GM19035 (cell line): ENCODE data around the gene DNPEP.

Experiments
- ATAC-seq: cut with Tn5 transposase; IDR thresholded peaks from one replicate; pipeline ENCODE4 v1.9.1; 2021; ENCODE audit not compliant: unreplicated experiment

Gene DNPEP

GRCh38 chr2:219387306-219388120 is at the start of gene DNPEP:
DNPEP (minus strand) TSS chr2:219387912; CDS start chr2:219387794, 118 bp downstream.
- ATAC-seq, result peak; percentile 64

GRCh38 chr2:219437141-219437540 is 49.4 kb upstream of the DNPEP start:
- ATAC-seq, result no peak

- no peak for ATAC-seq
Observed at GRCh38 chr2:219436491-219436890, 48.8 kb upstream of the DNPEP start.

- ATAC-seq, result no peak
Observed at GRCh38 chr2:219435701-219436100, 48.0 kb upstream of the DNPEP start.

- ATAC-seq, result no peak
Observed at GRCh38 chr2:219434718-219435525, 47.2 kb upstream of the DNPEP start, which contains the start of gene SPEG. SPEG (plus strand) TSS chr2:219434843; CDS start chr2:219434978, 135 bp downstream.

- ATAC-seq, result no peak
Observed at GRCh38 chr2:219434468-219434717, 46.7 kb upstream of the DNPEP start.

- ATAC-seq, result no peak
Observed at GRCh38 chr2:219433666-219434467, 46.2 kb upstream of the DNPEP start.

GRCh38 chr2:219430633-219431615 is 43.2 kb upstream of the DNPEP start:
- no peak for ATAC-seq

GRCh38 chr2:219429958-219430606 is 42.4 kb upstream of the DNPEP start:
- no peak for ATAC-seq

- ATAC-seq, result no peak
Observed at GRCh38 chr2:219428469-219428868, 40.8 kb upstream of the DNPEP start.

GRCh38 chr2:219426534-219427136 is 38.9 kb upstream of the DNPEP start:
- no peak for ATAC-seq

GRCh38 chr2:219426068-219426443 is 38.3 kb upstream of the DNPEP start:
- no peak for ATAC-seq

GRCh38 chr2:219425238-219426067 is 37.7 kb upstream of the DNPEP start:
- ATAC-seq, result no peak

GRCh38 chr2:219423652-219424377 is 36.1 kb upstream of the DNPEP start:
- ATAC-seq, result no peak

GRCh38 chr2:219422952-219423534 is 35.3 kb upstream of the DNPEP start:
- no peak for ATAC-seq

- ATAC-seq, result no peak
Observed at GRCh38 chr2:219421323-219421722, 33.6 kb upstream of the DNPEP start.

GRCh38 chr2:219420687-219421086 is 33.0 kb upstream of the DNPEP start:
- ATAC-seq, result no peak
